Ovary (tissue), 9 donors: ENCODE data around the gene RHEB. TPM values are rescaled to one million over a fixed set of nuclear protein-coding genes. Genes with fewer than 3 reads are reported as not detected.

Source experiments
- DNase-seq, 5 donors: peaks; one replicate each; pipeline ENCODE4 v3.0.0-alpha.2; 2019 to 2020
- H3K27ac ChIP-seq, 2 donors: fragments of 200-600 bp; one replicate each; pipeline versions ENCODE4 v1.5.1 to v1.8.0; 2019 to 2022
- H3K27me3 ChIP-seq: fragments of 200-600 bp; one replicate; pipeline ENCODE4 v1.8.0; 2022
- H3K36me3 ChIP-seq: fragments of 200-600 bp; sonication (generic); one replicate; pipeline ENCODE4 v1.5.1; 2019
- H3K4me1 ChIP-seq: one replicate; pipeline ENCODE4 v1.8.1; 2013; ENCODE audit warnings: mild to moderate bottlenecking, moderate library complexity; ENCODE audit not compliant: insufficient read depth
- H3K4me3 ChIP-seq: fragments of 200-600 bp; sonication (generic); one replicate; pipeline ENCODE4 v1.5.1; 2017
- H3K9me3 ChIP-seq, 2 donors: fragments of 200-600 bp in 1 of 2; sonication (generic) in 1 of 2; one replicate each; pipeline versions ENCODE4 v1.5.1 to v1.8.1; 2013 to 2019; ENCODE audit warnings: mild to moderate bottlenecking in 1 of 2, moderate library complexity in 1 of 2
- EP300 ChIP-seq: sonication (generic); formaldehyde crosslinking; IDR thresholded peaks from one replicate; pipeline ENCODE4 v1.6.1; 2017; ENCODE audit warnings: antibody characterized with exemption
- POLR2A ChIP-seq: fragments of 450-650 bp; IDR thresholded peaks from one replicate; pipeline ENCODE4 v1.6.1; 2017; ENCODE audit warnings: antibody characterized with exemption, mild to moderate bottlenecking, moderate library complexity
- WGBS, 3 donors: extraction: QIAGEN DNeasy Blood & Tissue Kit in 1 of 3; methylation state at CpG; one replicate each; pipeline versions ENCODE4 v1.1.5 to v1.1.7; 2013 to 2017; 5-methylcytosine and 5-hydroxymethylcytosine counted together
- intact Hi-C, 4 donors: fragments of 100-400 bp; cut with DNase I; formaldehyde crosslinking; loops; one replicate each; pipeline versions ENCODE4 v1.11.0 to v1.15.1; 2022 to 2023
- polyA plus RNA-seq, 2 donors: library from polyadenylated mRNA; stranded (reverse); fragments of 200-250 nt in 1 of 2; fragments of 350-450 nt in 1 of 2; fragmentation: Illumina TruSeq in 1 of 2; extraction: RNeasy Lipid Tissue Mini Kit (QIAGEN cat#74804) in 1 of 2; gene quantifications; one replicate each; pipeline ENCODE4 v1.2.3, GENCODE V29; 2013 to 2014
- total RNA-seq, 7 donors: library from RNA; depleted of rRNA in 2 of 7; stranded (reverse); fragments of >200 nt in 2 of 7; fragmentation: NEBNext Ultra II Directional in 3 of 7; extraction: Animal tissue kit (Norgen Biotek cat#: 25700) in 3 of 7; gene quantifications; one replicate each; pipeline versions ENCODE4 v1.1.0 to v1.2.4, GENCODE V29; 2016 to 2023
- TF ChIP-seq, protein P1 (sequence below), 3 donors: fragments of 450-650 bp in 2 of 3; fragments of 200-600 bp in 1 of 3; IDR thresholded peaks; one replicate each; pipeline versions ENCODE4 v1.5.1 to v1.8.0; 2016 to 2022; ENCODE audit warnings: antibody characterized with exemption in 3 of 3, mild to moderate bottlenecking in 1 of 3
- donor health status: DM: no; HTN: no; CAD: no; lungs with moderate emphysema.
- donor health status: DM: no; HTN: no; CAD: no.
- donor health status: Bipolar disorder and iron deficiency.
- donor health status: DM: yes; HTN: yes; CAD: no.
- donor health status: DM: no; HTN: no; CAD: no.
- donor health status: DM: yes; HTN: yes; CAD: no.

Gene RHEB
- total and polyA plus RNA-seq, 9 donors: 77.6 to 167 (median 91.8) TPM

DNA sequence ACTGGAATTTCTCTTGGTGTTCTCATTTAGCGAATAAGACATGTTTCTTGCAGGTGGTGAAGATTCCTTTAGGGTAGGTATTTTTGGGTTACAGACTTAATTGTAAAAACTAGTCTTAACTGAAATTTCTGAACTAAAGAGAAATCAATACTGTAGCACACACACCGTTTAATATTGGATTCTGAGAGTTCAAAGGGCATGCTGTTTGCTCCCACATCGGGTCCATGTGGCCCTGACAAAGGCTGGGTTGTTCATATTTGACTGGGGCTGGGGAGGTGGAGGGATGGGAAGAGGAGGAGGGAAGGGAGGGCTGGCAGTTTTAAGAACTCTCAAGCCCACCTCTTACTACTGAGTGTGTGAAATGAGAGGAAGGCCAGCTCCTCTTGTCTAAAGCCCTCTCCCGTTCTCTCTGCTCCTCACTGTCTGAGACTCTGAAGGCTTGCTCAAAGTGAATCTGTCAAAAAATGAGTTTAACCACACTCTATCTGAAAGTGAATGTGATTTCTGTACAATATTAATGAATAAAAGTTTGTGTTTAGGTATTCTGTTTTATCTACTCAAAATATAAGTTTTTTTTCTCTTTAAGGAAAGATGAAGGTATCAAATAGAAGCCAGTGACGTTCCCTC lies 40.0 kb upstream of the RHEB start:
- TF ChIP-seq, protein P1, sequence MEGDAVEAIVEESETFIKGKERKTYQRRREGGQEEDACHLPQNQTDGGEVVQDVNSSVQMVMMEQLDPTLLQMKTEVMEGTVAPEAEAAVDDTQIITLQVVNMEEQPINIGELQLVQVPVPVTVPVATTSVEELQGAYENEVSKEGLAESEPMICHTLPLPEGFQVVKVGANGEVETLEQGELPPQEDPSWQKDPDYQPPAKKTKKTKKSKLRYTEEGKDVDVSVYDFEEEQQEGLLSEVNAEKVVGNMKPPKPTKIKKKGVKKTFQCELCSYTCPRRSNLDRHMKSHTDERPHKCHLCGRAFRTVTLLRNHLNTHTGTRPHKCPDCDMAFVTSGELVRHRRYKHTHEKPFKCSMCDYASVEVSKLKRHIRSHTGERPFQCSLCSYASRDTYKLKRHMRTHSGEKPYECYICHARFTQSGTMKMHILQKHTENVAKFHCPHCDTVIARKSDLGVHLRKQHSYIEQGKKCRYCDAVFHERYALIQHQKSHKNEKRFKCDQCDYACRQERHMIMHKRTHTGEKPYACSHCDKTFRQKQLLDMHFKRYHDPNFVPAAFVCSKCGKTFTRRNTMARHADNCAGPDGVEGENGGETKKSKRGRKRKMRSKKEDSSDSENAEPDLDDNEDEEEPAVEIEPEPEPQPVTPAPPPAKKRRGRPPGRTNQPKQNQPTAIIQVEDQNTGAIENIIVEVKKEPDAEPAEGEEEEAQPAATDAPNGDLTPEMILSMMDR (IDR thresholded peaks at IDR 0.05): no peak
- TF ChIP-seq POLR2A: no peak
- TF ChIP-seq EP300: no peak

DNA sequence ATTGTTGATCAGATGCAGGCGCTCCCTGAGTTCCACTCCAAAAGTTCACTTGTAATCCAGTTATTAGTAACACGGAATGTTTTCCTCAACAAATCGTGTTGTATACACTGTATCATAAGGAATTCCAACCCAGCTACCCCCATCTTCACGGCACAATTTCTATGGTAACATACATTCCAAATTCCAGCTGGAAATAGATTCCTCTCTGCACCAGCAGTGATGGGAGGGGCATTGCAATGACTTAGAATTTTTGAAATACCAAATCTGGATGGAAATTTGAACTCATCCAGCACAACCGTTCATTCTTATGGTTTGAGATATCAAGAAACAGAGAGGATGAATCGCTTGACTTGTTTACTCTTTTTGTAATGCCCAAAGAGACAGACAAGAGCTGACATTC lies 38.9 kb upstream of the RHEB start:
- Histone ChIP-seq H3K4me3 (no peak overlapping the region), H3K36me3 (no peaks in the 10 kb centered on the region), H3K9me3 (no peaks in the 10 kb centered on the region), H3K27me3 (no peaks in the 10 kb centered on the region), H3K4me1 (no peaks in the 10 kb centered on the region), H3K27ac (no peak overlapping the region)
- no peak for DNase-seq
- 38 to 51% (median 46%) methylated on average over 6 of the region's 6 CpGs for WGBS, 3 donors
- TF ChIP-seq, protein P1 (IDR thresholded peaks at IDR 0.05): no peak
- no peak for TF ChIP-seq EP300
- no peak for TF ChIP-seq POLR2A
- intact Hi-C loops: no loop called here

More for the DNA sequence above, 40.0 kb upstream of the RHEB start:
- H3K4me3 ChIP-seq: no peak overlapping the region
- intact Hi-C loops: no loop called here
- no peaks in the 10 kb centered on the region for H3K36me3 ChIP-seq
- 88 to 91% (median 90%) methylated on average over 5 of the region's 5 CpGs for WGBS, 3 donors
- no peak for DNase-seq
- H3K4me1 ChIP-seq: no peaks in the 10 kb centered on the region
- H3K9me3 ChIP-seq: no peaks in the 10 kb centered on the region
- H3K27me3 ChIP-seq: no peaks in the 10 kb centered on the region
- no peak overlapping the region for H3K27ac ChIP-seq

DNA sequence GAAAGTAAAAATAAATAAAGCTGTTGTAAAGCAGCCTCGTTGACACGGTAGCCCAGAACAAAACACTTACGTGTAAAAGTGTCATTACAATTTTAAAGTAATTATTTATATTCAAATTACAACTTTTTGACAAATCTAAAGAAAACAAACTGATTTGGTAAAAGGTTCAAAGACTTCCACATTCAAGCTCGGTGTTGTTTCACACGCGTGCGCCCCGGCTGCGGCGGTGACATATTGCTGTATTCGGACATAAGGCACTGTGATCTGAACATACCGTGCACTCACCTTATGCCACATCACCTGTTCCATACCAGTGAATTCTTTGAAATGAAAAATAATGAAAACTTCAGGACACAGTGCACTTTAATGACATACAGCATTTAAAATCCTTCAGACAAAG lies 36.9 kb upstream of the RHEB start:
- no peaks in the 10 kb centered on the region for H3K9me3 ChIP-seq
- no peak overlapping the region for H3K4me3 ChIP-seq
- TF ChIP-seq, protein P1 (IDR thresholded peaks at IDR 0.05): no peak
- intact Hi-C loops: no loop called here
- no peaks in the 10 kb centered on the region for H3K36me3 ChIP-seq
- no peak overlapping the region for H3K27ac ChIP-seq
- no peak for DNase-seq
- 91 to 95% (median 95%) methylated on average over 12 of the region's 12 CpGs for WGBS, 3 donors
- H3K27me3 ChIP-seq: no peaks in the 10 kb centered on the region
- no peaks in the 10 kb centered on the region for H3K4me1 ChIP-seq

DNA sequence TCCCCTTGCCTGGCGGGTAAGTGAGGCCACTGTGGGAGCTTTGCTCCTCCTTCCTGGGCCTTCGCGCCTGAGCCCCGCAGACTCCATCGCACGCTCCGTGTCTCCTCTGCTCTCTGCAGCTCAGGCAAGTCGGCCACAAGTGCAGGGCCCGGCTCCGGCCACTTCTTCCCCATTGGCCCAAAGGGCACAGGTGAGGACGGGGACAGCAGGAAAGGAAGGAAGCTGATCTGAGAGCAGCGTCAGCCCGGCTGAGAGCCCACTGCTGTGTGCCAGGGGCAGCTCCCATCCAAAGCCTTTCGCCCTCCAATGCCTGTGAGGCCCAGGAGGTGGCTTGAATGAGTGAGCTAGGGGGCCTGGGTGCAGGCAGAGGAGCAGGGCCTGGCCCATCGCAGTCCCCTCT lies 33.7 kb upstream of the RHEB start:
- Histone ChIP-seq H3K9me3 (no peaks in the 10 kb centered on the region), H3K27ac (no peak overlapping the region), H3K4me1 (no peaks in the 10 kb centered on the region), H3K27me3 (no peaks in the 10 kb centered on the region), H3K4me3 (no peak overlapping the region), H3K36me3 (no peaks in the 10 kb centered on the region)
- WGBS, 3 donors: 78 to 85% (median 83%) methylated on average over 15 of the region's 15 CpGs
- TF ChIP-seq, protein P1 (IDR thresholded peaks at IDR 0.05): no peak
- intact Hi-C loops: no loop called here
- DNase-seq: no peak
